Activated T-cell treated with anti-CD3 and anti-CD28 coated beads for 1 hour (primary cell): ENCODE data around the gene RNF183.
"Not testable (repeated sequence)": the region's sequence is repeated elsewhere in the genome, so short reads cannot be mapped to it uniquely, and the experiment has no call there.

Experiments
- DNase-seq: peaks from one replicate; pipeline ENCODE4 v3.0.0-alpha.2; 2020; ENCODE audit warnings: low read depth

The RNF183 gene

DNA sequence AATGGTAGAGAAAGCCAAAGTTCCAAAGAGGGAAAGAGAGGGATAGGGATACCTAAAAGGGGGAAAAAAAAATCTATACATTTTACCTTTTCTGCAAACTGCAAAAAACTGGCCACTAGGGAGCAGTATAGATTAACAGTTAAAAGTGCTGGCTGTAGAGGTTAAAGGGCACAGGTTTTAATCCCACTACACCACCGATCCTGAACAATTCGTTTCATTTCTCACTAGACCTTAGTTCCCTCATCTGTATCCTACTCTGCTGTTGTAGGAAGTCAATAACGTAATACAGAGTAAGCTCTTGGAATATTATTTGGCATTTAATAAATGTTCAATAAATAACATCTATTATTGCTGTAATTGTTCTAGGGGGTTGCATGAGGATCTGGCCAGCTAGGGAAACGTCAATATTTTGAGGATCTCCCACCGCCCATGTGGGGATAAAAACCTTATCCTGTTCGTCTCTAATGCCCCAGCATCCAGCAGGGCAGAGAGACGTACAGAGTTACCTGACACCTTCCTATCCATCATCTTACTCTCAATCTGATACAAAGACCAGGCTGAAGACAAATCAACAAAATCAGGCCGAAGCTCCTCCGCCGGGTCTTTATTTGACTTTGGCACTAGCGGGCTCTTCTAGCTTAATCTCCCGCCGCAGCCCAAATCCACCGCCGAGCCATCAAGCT is 28.6 kb downstream of the RNF183 start:
- no peak for DNase-seq

- no peak for DNase-seq
These were observed 33.3 kb downstream of the RNF183 start for GRCh38 chr9:113269871-113270270.

DNA sequence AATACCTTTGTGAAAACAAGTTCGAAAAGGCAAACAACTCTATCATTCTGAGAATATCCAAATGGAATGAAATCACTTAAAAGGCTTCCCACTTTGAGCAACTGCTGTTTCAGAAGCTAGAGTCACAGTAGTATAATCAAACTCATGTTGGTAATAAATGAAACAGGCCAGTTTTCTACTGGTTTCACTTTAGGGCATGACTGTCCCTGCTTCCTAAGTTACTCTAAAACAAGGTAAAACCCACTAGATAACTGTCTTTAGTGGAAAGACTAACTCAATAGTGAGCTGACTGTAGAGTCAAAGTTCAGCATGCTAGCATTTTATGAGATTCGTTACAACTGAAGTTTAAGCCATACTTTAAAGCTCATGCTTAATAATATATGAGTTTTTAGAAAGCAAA is 33.8 kb downstream of the RNF183 start:
- DNase-seq: no peak

GRCh38 chr9:113267911-113268566 is 35.1 kb downstream of the RNF183 start:
- DNase-seq: no peak

- no peak for DNase-seq
These were observed 37.0 kb downstream of the RNF183 start for GRCh38 chr9:113266174-113266573.

DNA sequence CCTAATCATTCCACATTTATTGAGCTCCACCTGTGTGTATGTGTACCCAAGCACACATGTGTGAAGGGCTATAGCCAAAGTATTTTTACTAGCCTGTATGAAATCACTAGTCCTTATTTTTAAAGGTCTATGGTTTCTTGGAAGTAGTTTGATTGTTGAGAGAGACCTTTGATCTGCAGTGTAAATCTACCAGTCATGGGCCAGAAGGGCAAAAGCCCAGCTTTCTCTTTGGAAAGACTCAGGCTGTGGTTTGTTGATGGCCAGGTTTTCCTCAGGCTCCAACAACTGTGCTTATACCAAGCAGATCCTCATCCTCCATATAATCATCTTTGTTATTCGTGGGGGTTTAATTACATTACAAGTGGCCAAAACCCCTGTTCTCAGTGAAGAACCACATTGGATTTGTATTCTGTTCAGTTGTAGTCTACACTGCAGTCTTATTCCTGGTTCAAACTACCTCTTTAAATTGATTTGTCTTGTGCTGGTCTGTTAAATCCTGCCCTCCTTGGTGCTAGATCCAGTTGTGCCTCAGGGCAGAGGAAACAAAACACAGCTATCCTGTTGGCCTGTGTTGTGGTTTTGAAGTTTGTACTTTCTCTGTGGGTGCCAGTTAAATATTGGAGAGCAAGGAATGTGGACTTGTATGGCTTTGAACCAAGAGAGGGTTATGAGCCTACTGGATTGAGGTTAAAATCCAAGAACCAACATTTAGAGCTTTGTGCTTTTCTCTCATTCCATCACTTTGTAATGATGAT is 41.1 kb downstream of the RNF183 start:
- DNase-seq: no peak

GRCh38 chr9:113258282-113258681 is 44.9 kb downstream of the RNF183 start:
- DNase-seq: no peak

- no peak for DNase-seq
These were observed 45.3 kb downstream of the RNF183 start for GRCh38 chr9:113257863-113258262.

- no peak for DNase-seq
These were observed 47.7 kb downstream of the RNF183 start for GRCh38 chr9:113255438-113255837.

DNA sequence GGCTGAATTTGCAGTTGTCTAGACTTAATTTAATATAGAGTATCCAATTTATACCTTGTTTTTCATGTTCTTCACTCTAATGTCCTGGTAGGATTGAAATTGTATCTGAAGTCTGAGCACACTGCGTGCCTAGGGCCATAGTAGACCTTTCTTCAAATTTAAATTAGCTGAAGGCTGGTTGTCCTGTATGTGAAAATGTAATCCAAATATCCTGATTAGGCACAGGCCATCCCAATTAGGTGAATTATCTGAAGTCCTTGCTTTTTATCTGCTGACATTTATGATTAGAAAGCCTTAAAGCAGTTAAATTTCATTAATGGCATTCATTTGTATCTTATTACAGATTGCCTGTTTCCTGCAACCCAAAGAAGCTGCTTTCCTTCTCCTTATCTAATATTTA is 48.2 kb downstream of the RNF183 start:
- DNase-seq: no peak

GRCh38 chr9:113250807-113251206 is 52.4 kb downstream of the RNF183 start:
- no peak for DNase-seq

- not testable (repeated sequence) for DNase-seq
These were observed 53.5 kb downstream of the RNF183 start for GRCh38 chr9:113249661-113250060.

- no peak for DNase-seq
These were observed 55.5 kb downstream of the RNF183 start for GRCh38 chr9:113247640-113248039.
